Eye (tissue), 1 donor: Measurements from ENCODE around the gene SYNGR3.
"Not testable (repeated sequence)": the region's sequence is repeated elsewhere in the genome, so short reads cannot be mapped to it uniquely, and the experiment has no call there.

Source experiments
- DNase-seq: peaks from one replicate; pipeline ENCODE4 v3.0.0-alpha.2; 2015

SYNGR3 gene

GRCh38 chr16:2031081-2031577, 41.4 kb downstream of the SYNGR3 start:
- no peak for DNase-seq

- DNase-seq, result no peak
Measured at GRCh38 chr16:2032285-2033056, 42.7 kb downstream of the SYNGR3 start.

DNA sequence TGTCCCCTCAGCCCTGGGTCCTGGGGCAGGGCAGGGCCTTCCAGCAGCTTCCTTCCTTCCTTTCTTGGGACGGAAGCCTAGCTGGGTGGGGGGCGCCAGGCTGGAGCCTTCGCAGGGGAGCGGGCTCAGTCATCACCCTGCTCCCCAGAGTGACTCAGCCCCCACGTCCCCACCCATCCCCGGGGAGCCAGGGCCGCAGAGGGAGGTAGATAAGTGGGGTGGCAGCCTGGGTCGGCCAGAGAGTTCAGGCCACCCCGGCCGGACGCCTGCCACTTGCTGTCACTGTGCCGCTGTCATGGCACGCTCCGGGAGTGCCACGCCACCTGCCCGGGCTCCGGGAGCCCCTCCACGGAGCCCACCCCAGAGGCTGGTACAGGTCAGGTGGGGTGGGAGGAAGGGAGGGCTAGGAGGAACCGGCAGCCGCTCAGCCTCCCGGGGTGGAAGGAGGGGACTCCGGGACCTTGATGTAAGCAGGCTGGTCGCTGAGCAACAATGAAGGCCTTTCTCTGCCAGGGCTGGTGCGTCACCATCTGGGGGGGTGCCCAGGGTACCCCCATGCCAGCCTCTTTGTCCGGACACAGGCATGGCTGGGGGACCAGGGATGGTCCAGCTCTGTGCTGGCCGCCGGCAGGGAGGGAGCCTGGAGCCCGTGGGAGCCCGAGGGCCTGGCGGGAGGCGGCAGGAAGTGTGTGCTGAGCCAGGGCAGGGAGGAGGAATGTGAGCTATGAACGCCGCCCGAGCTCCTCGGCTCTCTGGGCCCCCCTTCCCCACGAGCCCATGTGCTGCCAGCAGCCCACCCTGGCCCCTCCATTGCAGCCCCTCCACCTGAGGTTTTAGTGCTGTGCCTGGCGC, 43.5 kb downstream of the SYNGR3 start:
- DNase-seq, result peak; percentile 71

DNA sequence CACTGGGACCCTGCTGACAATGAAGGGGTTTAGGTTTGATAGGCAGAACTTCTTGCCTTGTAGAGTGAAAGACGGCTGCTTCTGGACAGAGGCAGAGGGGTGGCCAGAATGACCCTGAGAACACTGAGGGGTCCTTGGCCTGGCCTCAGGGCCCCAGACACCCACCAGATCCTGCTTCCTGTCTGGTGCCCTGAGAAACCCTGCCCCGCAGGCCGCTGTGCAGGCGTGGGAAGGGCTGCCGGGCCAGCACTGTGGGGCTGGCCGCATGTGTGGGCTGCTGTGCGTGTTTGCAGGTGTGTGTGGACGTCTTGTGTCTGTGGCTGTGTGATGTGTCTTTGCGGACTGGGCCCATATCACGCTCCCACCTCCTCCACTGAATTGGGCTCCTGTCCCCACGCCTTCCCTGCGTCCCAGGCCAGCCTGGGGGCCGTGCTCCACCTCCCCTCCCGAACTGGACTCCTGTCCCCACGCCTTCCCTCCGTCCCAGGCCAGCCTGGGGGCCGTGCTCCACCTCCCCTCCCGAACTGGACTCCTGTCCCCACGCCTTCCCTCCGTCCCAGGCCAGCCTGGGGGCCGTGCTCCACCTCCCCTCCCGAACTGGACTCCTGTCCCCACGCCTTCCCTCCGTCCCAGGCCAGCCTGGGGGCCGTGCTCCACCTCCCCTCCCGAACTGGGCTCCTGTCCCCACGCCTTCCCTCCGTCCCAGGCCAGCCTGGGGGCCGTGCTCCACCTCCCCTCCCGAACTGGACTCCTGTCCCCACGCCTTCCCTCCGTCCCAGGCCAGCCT, 44.3 kb downstream of the SYNGR3 start:
- not testable (repeated sequence) for DNase-seq

DNA sequence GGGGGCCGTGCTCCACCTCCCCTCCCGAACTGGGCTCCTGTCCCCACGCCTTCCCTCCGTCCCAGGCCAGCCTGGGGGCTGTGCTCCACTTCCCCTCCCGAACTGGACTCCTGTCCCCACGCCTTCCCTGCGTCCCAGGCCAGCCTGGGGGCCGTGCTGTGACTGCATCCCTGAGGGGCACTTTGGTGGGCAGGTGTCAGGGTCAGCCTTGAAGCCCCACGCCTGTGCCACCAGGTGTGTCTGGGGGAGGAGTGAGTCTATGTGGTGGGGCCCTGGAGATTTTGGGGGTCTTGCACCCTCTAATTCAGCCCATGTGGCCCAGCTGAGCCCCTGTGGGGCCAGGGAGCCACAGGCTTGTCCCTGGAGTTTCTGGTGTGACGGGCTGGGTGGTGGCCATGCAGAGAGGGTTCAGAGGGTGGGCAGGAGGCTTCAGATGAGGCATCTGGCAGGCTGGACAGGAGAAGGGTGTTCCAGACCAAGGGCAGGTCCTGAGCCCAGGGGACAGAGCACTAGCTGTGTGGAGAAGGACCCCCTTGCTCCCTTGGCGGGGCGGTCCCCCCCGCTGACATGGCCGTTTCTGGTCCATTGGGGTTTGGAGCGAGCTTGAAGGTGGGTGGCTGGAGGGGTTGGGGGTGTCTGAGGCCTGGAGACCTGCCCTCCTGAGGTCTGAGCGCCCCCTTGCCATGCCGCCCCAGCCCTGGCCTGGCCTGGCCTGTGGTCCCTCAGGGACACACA, 45.1 kb downstream of the SYNGR3 start:
- DNase-seq, result no peak

DNA sequence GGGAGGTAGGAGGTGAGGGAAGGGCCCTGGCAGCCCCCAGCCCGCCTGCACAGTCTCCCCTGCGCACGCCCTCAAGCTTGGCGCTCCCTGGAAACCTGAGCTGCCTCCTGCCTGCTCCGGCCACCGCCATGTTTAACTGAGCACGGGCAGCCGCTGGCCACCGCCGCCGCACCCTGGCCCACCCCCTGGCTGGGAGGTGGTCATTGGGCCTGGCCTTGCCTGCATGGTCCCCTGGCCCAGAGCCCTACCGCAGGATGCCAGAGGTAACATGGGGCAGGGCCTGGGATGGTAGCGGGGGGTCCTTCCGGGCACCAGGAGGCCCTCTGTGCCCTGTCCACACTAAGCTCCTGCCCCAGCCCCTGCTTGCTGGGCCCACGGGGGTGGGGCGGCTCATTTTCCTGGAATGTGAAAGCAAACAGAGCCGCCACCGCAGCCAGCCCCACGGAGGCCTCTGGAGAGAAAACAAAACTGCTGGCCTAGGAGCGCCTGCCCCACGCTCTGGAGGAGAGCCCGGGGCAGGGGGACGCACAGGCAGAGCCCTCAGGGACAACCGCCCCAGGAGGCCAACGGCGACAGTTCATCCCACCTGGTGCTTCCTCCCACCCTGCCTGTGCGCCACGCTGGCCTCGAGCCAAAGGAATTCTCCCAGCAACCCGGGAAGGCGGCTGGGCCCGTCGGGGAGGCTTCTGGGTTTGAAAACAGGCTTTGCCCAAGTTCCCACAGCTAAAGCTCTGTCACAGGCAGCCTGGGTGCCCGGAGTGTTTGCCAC, 45.8 kb downstream of the SYNGR3 start:
- DNase-seq, result peak; percentile 69

DNA sequence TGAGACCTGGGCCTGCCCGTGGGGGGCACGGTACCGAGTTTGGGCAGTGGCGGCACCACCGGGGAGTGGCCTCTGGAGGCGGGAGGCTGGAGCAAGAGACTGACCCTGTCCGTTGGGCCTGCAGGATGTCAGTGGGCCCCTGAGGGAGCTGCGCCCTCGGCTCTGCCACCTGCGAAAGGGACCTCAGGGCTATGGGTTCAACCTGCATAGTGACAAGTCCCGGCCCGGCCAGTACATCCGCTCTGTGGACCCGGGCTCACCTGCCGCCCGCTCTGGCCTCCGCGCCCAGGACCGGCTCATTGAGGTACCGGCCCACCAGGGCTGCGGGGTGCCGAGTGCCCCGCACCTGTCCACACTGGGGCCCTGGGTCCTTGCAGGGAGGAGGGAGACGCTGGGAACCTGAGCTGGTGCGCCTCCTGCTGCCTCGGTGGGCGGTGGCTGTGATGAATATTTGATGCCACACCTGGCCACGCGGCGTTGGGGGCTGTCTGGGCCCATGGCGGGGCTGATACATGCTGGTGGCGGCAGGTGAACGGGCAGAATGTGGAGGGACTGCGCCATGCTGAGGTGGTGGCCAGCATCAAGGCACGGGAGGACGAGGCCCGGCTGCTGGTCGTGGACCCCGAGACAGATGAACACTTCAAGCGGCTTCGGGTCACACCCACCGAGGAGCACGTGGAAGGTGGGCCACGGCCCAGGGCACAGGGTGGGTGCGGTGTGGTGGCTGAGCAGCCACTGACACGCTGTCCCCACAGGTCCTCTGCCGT, 46.6 kb downstream of the SYNGR3 start:
- no peak for DNase-seq

- DNase-seq, result no peak
Measured at GRCh38 chr16:2037115-2037514, 47.3 kb downstream of the SYNGR3 start.

- no peak for DNase-seq
Measured at GRCh38 chr16:2037647-2038381, 48.0 kb downstream of the SYNGR3 start.

DNA sequence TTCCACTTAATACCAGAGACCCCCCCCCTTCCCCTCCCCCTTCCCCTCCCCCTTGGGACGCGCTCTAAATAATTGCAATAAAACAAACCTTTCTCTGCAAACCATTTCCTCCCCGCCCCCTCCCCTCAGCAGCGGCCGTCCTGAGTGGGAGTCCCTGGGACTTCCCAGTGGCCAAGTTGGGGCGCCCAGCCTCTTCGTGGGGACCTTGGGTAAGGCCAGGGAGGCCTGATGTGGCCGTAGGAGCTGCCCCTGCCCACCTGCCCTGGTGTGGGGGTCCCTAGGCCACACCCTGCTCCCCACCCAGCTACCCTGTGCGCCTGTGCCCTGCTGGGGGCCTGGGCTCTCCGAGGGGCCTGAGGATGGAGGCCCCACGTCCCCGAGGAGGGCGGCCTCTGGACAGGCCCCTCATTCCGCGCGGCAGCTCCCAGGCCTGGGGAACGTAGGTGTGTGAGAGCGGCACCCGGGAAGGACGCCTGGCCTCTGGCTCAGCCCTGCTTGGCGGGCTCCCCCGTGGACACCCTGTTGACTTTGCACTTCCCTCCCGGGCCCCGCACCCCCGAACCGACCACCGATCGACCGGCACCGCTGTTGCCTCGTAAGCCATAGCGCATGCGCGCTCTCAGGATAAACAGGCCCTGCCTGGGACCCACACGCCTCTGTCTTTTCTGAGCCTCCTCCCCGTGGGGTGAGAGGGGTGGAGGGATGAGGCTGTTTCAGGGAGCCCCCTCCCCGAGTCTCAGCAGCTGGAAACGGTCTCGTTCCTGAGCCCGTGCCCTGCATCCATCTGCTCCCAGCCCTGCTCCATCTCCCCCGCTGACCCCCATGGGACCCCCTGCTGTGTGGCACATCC, 48.8 kb downstream of the SYNGR3 start:
- peak; percentile 71 for DNase-seq

DNA sequence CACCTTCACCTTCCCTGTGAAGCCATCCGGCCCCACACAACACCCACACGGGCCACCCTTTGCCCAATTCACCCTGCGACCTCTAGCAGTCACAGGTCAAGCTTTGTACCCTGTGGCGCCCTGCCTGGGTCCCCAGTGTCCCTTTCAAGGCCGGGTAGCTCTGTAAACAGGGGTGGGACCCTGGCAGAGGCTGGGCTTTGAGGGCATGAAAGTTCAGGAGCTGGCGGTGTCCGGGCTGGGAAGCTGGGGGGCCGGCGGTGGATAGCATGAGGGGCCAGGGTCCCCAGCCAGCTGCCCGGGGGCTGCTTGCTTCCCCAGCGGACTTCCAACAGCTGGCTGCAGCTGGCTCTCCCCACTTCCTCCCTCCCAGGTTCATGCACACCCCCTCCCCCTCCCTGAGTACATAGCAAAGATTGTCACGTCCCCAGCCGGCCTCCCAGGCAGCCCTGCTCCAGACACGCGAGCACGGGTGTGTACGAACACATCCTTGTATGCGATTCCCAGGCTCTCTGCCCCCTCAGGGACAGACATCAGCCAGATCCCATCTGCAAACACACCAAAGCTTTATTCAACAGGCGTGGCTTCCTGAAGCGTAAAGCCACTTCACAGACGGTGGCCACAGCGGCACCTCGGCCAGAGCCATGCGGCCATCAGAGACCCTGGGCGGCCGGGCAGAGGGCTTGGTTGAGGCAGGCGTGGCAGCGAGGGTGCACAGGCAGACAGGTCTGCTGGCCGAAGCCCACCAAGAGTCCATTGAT, 49.7 kb downstream of the SYNGR3 start:
- peak; percentile 85 for DNase-seq

GRCh38 chr16:2040041-2040786, 50.4 kb downstream of the SYNGR3 start:
- DNase-seq, result no peak

DNA sequence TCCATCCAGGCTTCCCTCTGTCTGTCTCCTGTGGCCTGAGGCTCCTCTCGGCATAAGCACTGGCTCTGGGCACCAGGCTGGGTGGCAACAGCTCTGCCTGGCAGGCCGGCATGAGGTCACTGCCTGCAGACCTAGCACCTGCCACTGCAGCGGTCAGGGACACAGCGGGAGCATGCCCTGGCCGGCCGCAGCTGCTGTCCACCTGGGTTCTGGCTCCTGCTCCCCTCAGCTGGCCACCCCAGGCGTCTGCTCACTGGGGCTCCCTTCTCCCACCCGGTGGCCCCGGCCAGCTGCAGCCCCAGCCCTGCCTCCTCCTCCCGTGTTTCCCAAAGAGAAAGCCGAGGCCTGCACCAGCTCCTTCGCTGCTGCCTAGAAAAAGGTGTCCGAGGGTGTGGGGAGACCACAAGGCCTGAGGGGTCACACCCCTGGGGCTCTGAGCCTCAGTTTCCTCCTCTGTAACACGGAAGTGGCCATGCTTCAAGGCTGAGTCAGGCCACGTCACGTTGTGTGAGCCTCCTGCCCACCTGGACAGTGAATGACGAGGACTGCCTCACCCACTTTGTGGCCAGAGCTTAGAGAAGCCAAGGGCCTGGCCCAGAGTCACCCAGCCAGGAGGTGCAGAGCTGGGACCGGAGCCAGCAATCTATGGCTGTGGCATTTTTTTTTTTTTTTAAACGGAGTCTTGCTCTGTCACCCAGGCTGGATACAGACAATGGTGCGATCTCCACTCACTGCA, 51.2 kb downstream of the SYNGR3 start:
- no peak for DNase-seq

DNA sequence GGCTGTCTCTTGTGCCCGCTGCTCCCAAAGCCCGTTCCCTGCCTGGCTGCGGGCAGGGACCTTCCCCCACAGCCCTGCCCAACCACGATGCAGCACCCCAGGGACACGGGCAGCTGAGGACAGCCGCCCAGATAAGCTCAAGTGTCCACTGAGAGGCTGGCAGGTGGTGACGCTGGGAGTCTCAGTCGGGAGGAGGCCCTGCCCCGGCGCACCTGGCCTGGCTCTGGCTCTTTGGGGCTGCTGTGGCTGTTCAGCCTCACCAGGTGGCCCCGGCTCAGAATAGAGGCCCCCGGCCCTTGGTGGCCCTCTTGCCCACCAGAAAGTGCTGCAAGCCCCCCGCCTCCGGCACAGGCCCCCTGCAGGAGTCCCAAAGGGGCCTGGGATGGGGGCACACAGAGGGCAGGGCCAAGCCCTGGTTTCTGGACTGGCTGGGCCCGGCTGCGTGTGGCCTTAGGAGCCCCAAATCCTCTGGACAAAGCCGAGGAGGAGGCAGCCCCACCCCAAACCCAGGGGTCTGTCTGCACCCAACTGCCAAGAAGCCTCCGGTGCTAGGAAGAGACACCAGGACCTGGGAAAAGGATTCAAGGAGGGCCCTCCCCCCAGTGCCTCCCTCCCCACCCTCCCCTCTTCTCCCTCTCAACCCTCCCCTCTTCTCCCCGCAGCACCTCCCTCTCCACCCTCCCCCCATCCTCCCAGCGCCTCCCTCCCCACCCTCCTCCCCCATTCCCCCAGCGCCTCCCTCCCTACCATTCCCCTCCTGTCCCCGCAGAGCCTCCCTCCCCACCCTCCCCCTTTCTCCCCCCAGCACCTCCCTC, 52.6 kb downstream of the SYNGR3 start:
- no peak for DNase-seq

DNA sequence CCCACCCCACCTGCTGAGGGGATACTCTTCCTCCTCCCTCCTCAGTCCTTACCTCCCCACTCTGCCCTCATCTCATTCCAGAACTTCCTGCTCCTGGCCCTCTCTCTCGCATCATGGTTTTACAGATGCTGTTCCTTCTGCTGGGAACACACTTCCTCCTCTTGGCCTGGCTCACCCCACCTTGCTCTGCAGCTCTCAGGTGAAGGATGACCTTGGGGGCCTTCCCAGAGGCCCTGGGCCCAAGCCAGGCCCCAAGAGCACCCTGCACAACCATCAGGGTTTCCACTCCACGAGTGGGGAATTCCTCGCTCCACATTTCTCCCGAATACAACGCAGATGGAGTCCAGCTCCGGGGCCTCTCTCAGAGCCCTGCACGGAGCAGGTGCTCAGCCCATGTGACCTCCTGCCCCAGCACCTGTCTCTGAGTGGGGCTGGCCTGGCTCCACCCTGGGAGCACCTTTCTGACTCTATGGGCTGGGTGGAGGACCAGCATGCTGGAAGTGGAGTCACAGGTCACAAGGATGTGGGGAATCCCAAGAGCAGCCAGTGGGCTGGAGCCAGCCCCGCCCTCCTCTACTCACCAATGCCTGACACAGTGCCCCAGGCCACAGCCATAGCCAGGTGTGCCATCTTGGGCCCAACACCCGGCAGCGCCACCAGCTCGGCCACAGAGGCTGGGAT, 53.4 kb downstream of the SYNGR3 start:
- no peak for DNase-seq
